ENCODE measurements around the gene IRF2.

The IRF2 gene

GRCh38 chr4:184451726-184452125 is 22.6 kb downstream of the IRF2 start:
- no peak for DNase-seq

- DNase-seq = no peak
Measured at GRCh38 chr4:184450743-184451535, 23.4 kb downstream of the IRF2 start.

- no peak for DNase-seq
Measured at GRCh38 chr4:184450045-184450444, 24.3 kb downstream of the IRF2 start.

GRCh38 chr4:184448821-184449220 is 25.5 kb downstream of the IRF2 start:
- DNase-seq = peak in 41 of 56 donors; percentile 11 to 66 (median 34)

- DNase-seq = no peak
Measured at GRCh38 chr4:184448141-184448540, 26.2 kb downstream of the IRF2 start.

- DNase-seq = no peak
Measured at GRCh38 chr4:184447664-184448063, 26.7 kb downstream of the IRF2 start.

GRCh38 chr4:184446132-184446658 is 28.2 kb downstream of the IRF2 start:
- DNase-seq = no peak

GRCh38 chr4:184444953-184445309 is 29.4 kb downstream of the IRF2 start:
- peak in 5 of 56 donors; percentile 9 to 42 (median 19) for DNase-seq

- DNase-seq = no peak
Measured at GRCh38 chr4:184444215-184444952, 30.0 kb downstream of the IRF2 start.

- DNase-seq = no peak
Measured at GRCh38 chr4:184443318-184443717, 31.0 kb downstream of the IRF2 start.

- DNase-seq = no peak
Measured at GRCh38 chr4:184442314-184442635, 32.1 kb downstream of the IRF2 start.

GRCh38 chr4:184441461-184442313 is 32.7 kb downstream of the IRF2 start:
- peak in 25 of 56 donors; percentile 6 to 77 (median 38) for DNase-seq

- peak in 1 of 56 donors; percentile 7 for DNase-seq
Measured at GRCh38 chr4:184440595-184441358, 33.6 kb downstream of the IRF2 start.

- peak in 7 of 56 donors; percentile 11 to 35 (median 22) for DNase-seq
Measured at GRCh38 chr4:184439856-184440594, 34.3 kb downstream of the IRF2 start.

GRCh38 chr4:184439386-184439785 is 35.0 kb downstream of the IRF2 start:
- no peak for DNase-seq

GRCh38 chr4:184438375-184438774 is 36.0 kb downstream of the IRF2 start:
- DNase-seq = no peak

- no peak for DNase-seq
Measured at GRCh38 chr4:184437565-184438265, 36.6 kb downstream of the IRF2 start.

GRCh38 chr4:184434501-184435066 is 39.8 kb downstream of the IRF2 start:
- DNase-seq = no peak

- no peak for DNase-seq
Measured at GRCh38 chr4:184434021-184434420, 40.3 kb downstream of the IRF2 start.
